ENCODE results near the gene TESMIN. TPM values are rescaled to one million over a fixed set of nuclear protein-coding genes. Genes with fewer than 3 reads are reported as not detected.

Gene TESMIN
- total RNA-seq, 1 experiment from 2014 or later: 9.7 TPM

- Mint-ChIP-seq H3K36me3 (ENCODE audit: insufficient read depth, unreplicated experiment) (no peaks in the 10 kb centered on the region), H3K4me1 (ENCODE audit: low read depth, unreplicated experiment) (peaks cover 20% of the 10 kb centered on the region), H3K27ac (ENCODE audit: unreplicated experiment) (no peak overlapping the region), H3K9me3 (ENCODE audit: low read depth, unreplicated experiment) (no peaks in the 10 kb centered on the region), H3K27me3 (ENCODE audit: unreplicated experiment) (peaks cover 15% of the 10 kb centered on the region), H3K4me3 (ENCODE audit: low read depth, unreplicated experiment) (no peak overlapping the region)
- no peak for DNase-seq
- BruUV-seq (replicated peaks): no TSS peak
- CTCF ChIA-PET: interaction anchor here (0.6 to 1.0 kb wide), 2 partner anchors 9 to 94 kb away, joined by 3 to 4 read pairs; no protein-coding TSS in a partner anchor
- TF ChIP-seq CTCF (IDR thresholded peaks at IDR 0.05; ENCODE audit: unreplicated experiment): no peak
- intact Hi-C loops (cut with micrococcal nuclease; ENCODE audit: unreplicated experiment): no loop called here
Observed at GRCh38 chr11:68678031-68678441, 73.3 kb downstream of the TESMIN start.

- Mint-ChIP-seq H3K36me3 (ENCODE audit: insufficient read depth, unreplicated experiment) (no peaks in the 10 kb centered on the region), H3K4me1 (ENCODE audit: low read depth, unreplicated experiment) (peaks cover 20% of the 10 kb centered on the region), H3K4me3 (ENCODE audit: low read depth, unreplicated experiment) (no peak overlapping the region), H3K9me3 (ENCODE audit: low read depth, unreplicated experiment) (no peaks in the 10 kb centered on the region), H3K27me3 (ENCODE audit: unreplicated experiment) (peaks cover 9% of the 10 kb centered on the region), H3K27ac (ENCODE audit: unreplicated experiment) (peak overlapping the region; percentile 58)
- TF ChIP-seq CTCF (IDR thresholded peaks at IDR 0.05; ENCODE audit: unreplicated experiment): no peak
- peak; percentile 80 for DNase-seq
- no TSS peak for BruUV-seq (replicated peaks)
- CTCF ChIA-PET: interaction anchor here (0.6 to 1.0 kb wide), 5 partner anchors 8 to 94 kb away, joined by 3 to 4 read pairs (median 3); no protein-coding TSS in a partner anchor
- intact Hi-C loops (cut with micrococcal nuclease; ENCODE audit: unreplicated experiment): no loop called here
Observed at GRCh38 chr11:68677432-68677831, 73.9 kb downstream of the TESMIN start.

- H3K27me3 Mint-ChIP-seq (ENCODE audit: unreplicated experiment): no peaks in the 10 kb centered on the region
- BruUV-seq (replicated peaks): no TSS peak
- H3K36me3 Mint-ChIP-seq (ENCODE audit: insufficient read depth, unreplicated experiment): no peaks in the 10 kb centered on the region
- no peak for DNase-seq
- no peak overlapping the region for H3K4me3 Mint-ChIP-seq (ENCODE audit: low read depth, unreplicated experiment)
- peaks cover 20% of the 10 kb centered on the region for H3K4me1 Mint-ChIP-seq (ENCODE audit: low read depth, unreplicated experiment)
- no peak for TF ChIP-seq CTCF (IDR thresholded peaks at IDR 0.05; ENCODE audit: unreplicated experiment)
- no peaks in the 10 kb centered on the region for H3K9me3 Mint-ChIP-seq (ENCODE audit: low read depth, unreplicated experiment)
- no peak overlapping the region for H3K27ac Mint-ChIP-seq (ENCODE audit: unreplicated experiment)
- CTCF ChIA-PET: no interaction called here
- intact Hi-C loops (cut with micrococcal nuclease; ENCODE audit: unreplicated experiment): no loop called here
Observed at GRCh38 chr11:68674461-68674860, 76.9 kb downstream of the TESMIN start.

GRCh38 chr11:68673991-68674390, 77.3 kb downstream of the TESMIN start:
- Mint-ChIP-seq H3K4me3 (ENCODE audit: low read depth, unreplicated experiment) (no peak overlapping the region), H3K27ac (ENCODE audit: unreplicated experiment) (no peak overlapping the region), H3K27me3 (ENCODE audit: unreplicated experiment) (no peaks in the 10 kb centered on the region), H3K36me3 (ENCODE audit: insufficient read depth, unreplicated experiment) (no peaks in the 10 kb centered on the region), H3K4me1 (ENCODE audit: low read depth, unreplicated experiment) (peaks cover 20% of the 10 kb centered on the region), H3K9me3 (ENCODE audit: low read depth, unreplicated experiment) (no peaks in the 10 kb centered on the region)
- no TSS peak for BruUV-seq (replicated peaks)
- no peak for TF ChIP-seq CTCF (IDR thresholded peaks at IDR 0.05; ENCODE audit: unreplicated experiment)
- CTCF ChIA-PET: no interaction called here
- intact Hi-C loops (cut with micrococcal nuclease; ENCODE audit: unreplicated experiment): no loop called here
- DNase-seq: no peak
